Activated CD4-positive, alpha-beta T cell treated with anti-CD3 and anti-CD28 coated beads, Interleukin-2, amount 50 U/mL, for 16 hours (primary cell): ENCODE results near the gene DEFB123.

Experiments used
- DNase-seq: peaks from one replicate; pipeline ENCODE4 v3.0.0-alpha.2; 2020

DEFB123 gene

GRCh38 chr20:31474758-31475427, 34.5 kb downstream of the DEFB123 start, which contains the start of the genes DEFB124 and REM1:
Gene DEFB124 (minus strand): TSS chr20:31475127. CDS start chr20:31473013, 2,114 bp downstream.
Gene REM1 (plus strand): TSS chr20:31475288. CDS start chr20:31476446, 1,158 bp downstream.
- DNase-seq, result no peak

GRCh38 chr20:31475472-31476293, 35.3 kb downstream of the DEFB123 start:
- DNase-seq, result no peak

DNA sequence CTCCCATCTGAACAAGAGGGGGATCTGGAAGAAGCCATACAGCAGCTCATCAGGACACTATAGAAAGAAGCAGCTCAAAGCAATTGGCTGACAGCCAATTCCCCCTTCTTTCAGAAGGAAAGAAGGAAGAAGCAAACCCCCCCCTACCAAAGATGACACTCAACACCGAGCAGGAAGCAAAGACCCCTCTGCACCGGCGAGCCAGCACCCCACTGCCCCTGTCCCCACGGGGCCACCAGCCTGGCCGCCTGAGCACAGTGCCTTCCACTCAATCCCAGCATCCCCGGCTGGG, 35.8 kb downstream of the DEFB123 start:
- no peak for DNase-seq

GRCh38 chr20:31476643-31477215, 36.3 kb downstream of the DEFB123 start:
- no peak for DNase-seq

DNA sequence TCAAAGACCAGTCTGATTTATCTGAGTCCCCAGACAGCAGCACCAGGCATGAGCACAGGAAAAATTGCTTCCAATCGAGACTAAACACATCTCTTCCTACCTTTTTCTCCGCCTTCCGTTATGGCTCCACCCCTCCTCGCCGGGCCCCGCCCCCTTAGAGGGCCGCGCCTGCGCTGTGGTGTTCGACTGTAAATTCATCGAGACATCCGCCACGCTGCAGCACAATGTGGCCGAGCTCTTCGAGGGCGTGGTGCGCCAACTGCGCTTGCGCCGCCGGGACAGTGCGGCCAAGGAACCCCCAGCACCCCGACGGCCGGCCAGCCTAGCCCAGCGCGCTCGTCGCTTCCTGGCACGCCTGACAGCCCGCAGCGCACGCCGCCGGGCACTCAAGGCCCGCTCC, 43.6 kb downstream of the DEFB123 start:
- DNase-seq, result no peak

GRCh38 chr20:31485450-31486339, 45.3 kb downstream of the DEFB123 start:
- no peak for DNase-seq

DNA sequence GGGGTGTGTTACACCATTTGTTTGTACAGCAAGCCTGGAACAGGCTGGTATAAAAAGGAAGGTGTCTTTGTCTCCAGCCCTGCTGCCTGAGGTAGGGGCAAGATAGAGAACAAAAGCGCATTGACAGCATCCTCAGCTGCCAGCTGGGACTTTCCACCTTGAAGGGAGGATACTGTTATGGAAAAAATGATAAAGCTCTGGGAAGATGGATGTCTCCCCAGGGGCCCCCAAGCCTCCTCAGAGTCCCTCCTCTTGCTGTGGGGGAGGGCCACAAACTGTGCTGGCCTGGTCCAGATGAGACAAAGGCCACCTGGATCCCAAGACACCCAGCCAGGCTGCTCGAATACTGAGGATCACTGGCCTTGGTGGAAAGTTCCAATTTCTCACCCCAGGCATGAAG, 47.7 kb downstream of the DEFB123 start:
- no peak for DNase-seq

- DNase-seq, result no peak
Measured at GRCh38 chr20:31489152-31489551, 48.7 kb downstream of the DEFB123 start.

GRCh38 chr20:31490752-31491151, 50.3 kb downstream of the DEFB123 start:
- DNase-seq, result no peak

GRCh38 chr20:31494131-31494530, 53.7 kb downstream of the DEFB123 start:
- DNase-seq, result no peak

GRCh38 chr20:31496761-31497295, 56.4 kb downstream of the DEFB123 start:
- DNase-seq, result no peak

DNA sequence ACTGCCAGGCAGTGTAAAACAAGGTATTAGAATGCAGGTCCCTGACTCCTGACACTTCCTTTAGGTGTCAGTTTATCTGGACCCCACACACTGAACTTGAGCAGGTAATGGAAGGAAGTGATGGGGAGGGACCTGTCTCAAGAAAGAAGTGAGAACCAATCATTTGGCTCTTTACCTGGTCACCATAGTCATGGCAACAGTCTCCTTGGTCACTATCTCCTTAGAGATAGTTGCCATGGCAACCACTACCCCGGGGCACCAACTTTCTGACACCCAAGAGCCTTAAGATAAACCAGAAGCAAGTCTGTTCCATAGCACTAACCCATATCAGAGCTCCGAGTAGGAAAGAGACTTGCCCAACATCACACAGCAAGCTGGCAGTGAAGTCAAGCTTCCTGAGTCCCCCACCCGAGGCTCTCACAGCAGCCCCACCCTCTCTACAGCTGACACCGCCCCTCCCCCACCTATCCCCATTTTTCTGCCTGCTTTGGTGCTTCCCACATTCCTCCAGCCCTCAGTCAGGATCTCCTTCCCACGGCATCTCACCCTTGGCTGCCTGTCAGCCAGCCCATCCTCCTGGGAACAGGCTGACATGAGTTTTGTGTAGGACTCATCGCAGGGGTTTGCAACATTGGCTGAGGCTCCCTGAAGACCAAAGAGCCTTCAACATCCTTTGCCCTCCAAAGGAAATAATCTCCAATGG, 57.6 kb downstream of the DEFB123 start:
- no peak for DNase-seq
